ENCODE data around the gene XPR1.

DNA sequence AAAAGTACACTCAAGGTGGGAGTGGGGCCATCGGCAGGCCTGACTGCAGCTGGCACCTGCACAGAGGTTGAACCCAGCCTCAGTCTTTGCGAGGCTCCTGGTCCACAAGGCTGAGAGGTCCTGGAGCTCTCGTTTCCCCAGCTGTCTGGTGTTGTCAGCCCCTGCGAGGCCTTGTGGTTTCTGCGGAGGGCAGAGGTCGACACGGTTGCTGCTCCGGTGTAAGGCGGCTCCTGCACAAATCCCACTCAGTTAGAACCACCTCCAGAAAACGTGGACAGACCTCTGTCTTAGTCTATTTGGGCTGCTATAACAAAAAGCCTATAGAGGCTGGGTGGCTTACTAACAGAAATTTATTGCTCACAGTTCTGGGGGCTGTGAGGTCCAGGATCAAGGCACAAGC lies 286.7 kb downstream of the XPR1 start:
- no peak for TF ChIP-seq CTCF (IDR thresholded peaks at IDR 0.05)
- TF ChIP-seq POLR2A (IDR thresholded peaks at IDR 0.05): no peak

Measured in transverse colon (tissue), 3 donors.